ENCODE measurements around the gene PERP. TPM values are rescaled to one million over a fixed set of nuclear protein-coding genes. Genes with fewer than 3 reads are reported as not detected.

Gene PERP
- total RNA-seq, 1 donor from 2014 or later: 1.0 TPM

GRCh38 chr6:138078491-138078890 is 28.7 kb downstream of the PERP start:
- Histone ChIP-seq H3K4me1 (ENCODE audit: control insufficient read depth in 3 of 3, insufficient read depth in 3 of 3, low read length in 3 of 3) (no peaks in the 10 kb centered on the region), H3K9ac (ENCODE audit: low read depth in 1 of 3, low read length in 3 of 3) (no peak overlapping the region), H3K9me3 (ENCODE audit: control insufficient read depth in 3 of 3, low read length in 3 of 3) (peaks cover 0 to 3% (median 0%) of the 10 kb centered on the region in 3 donors), H3K27me3 (ENCODE audit: control insufficient read depth in 3 of 3, insufficient read depth in 3 of 3, low read length in 3 of 3) (peaks cover 0 to 2% (median 0%) of the 10 kb centered on the region in 3 donors), H3K27ac (ENCODE audit: low read depth, low read length) (no peak overlapping the region), H3K36me3 (ENCODE audit: control insufficient read depth in 3 of 3, insufficient read depth in 3 of 3, low read length in 3 of 3) (no peaks in the 10 kb centered on the region), H3K4me3 (ENCODE audit: low read length in 3 of 3) (no peak overlapping the region)

DNA sequence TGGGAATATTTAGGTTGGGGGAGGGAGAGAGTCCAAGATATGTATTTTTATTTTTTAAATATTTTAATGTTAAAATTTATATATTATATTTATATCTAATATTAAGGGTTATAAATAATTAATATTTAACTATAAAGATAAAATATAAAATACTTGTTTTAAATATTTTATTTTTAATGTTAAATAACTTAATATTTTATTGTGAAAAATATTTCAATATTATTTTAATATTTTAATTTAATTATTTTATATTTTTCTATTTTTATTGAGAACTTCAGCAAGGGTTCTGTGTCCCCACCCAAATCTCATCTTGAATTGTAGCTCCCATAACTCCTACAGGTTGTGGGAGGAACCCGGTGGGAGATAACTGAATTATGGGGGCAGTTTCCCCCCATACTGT is 34.0 kb downstream of the PERP start:
- H3K4me1 ChIP-seq (ENCODE audit: control insufficient read depth in 3 of 3, insufficient read depth in 3 of 3, low read length in 3 of 3): no peaks in the 10 kb centered on the region
- H3K9me3 ChIP-seq (ENCODE audit: control insufficient read depth in 3 of 3, low read length in 3 of 3): no peaks in the 10 kb centered on the region
- no peak overlapping the region for H3K27ac ChIP-seq (ENCODE audit: low read depth, low read length)
- no peaks in the 10 kb centered on the region for H3K36me3 ChIP-seq (ENCODE audit: control insufficient read depth in 3 of 3, insufficient read depth in 3 of 3, low read length in 3 of 3)
- H3K27me3 ChIP-seq (ENCODE audit: control insufficient read depth in 3 of 3, insufficient read depth in 3 of 3, low read length in 3 of 3): peaks cover 0 to 2% (median 0%) of the 10 kb centered on the region in 3 donors
- no peak overlapping the region for H3K4me3 ChIP-seq (ENCODE audit: low read length in 3 of 3)
- no peak overlapping the region for H3K9ac ChIP-seq (ENCODE audit: low read depth in 1 of 3, low read length in 3 of 3)

DNA sequence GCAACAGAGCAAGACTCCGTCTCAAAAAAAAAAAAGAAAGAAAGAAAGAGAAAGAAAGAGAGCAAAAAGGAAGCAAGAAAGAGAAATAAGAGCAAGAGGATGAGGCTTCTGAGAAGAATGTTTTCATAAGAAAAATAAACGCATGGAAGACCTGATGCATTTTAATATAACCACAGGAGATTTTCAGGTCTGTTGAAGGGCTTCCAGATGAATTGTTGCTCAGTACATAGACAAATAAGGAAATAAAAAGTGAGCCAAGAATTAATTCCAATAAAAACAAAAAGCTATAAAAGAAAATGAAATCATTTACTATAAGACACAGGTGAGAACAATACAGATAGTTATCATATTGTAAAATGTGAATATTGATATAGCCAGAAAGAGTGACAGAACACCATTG is 43.5 kb downstream of the PERP start:
- no peaks in the 10 kb centered on the region for H3K4me1 ChIP-seq (ENCODE audit: control insufficient read depth in 3 of 3, insufficient read depth in 3 of 3, low read length in 3 of 3)
- no peaks in the 10 kb centered on the region for H3K9me3 ChIP-seq (ENCODE audit: control insufficient read depth in 3 of 3, low read length in 3 of 3)
- no peak overlapping the region for H3K9ac ChIP-seq (ENCODE audit: low read depth in 1 of 3, low read length in 3 of 3)
- no peaks in the 10 kb centered on the region for H3K27me3 ChIP-seq (ENCODE audit: control insufficient read depth in 3 of 3, insufficient read depth in 3 of 3, low read length in 3 of 3)
- no peaks in the 10 kb centered on the region for H3K36me3 ChIP-seq (ENCODE audit: control insufficient read depth in 3 of 3, insufficient read depth in 3 of 3, low read length in 3 of 3)
- H3K4me3 ChIP-seq (ENCODE audit: low read length in 3 of 3): no peak overlapping the region
- no peak overlapping the region for H3K27ac ChIP-seq (ENCODE audit: low read depth, low read length)

DNA sequence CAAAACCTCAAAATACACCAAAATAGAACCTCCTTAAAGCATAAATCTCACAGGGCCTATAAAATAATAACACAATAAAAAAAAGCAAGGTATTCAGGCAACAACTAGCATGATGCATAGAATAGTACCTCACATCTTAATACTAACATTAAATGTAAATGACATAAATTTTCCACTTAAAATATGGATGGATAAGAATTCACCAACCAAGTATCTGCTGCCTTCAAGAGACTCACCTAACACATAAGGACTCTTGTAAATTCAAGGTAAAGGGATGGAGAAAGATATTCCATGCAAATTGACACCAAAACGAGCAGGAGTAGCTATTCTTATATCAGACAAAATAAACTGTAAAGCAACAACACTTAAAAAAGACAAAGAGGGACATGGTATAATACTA is 52.2 kb downstream of the PERP start:
- no peaks in the 10 kb centered on the region for H3K27me3 ChIP-seq (ENCODE audit: control insufficient read depth in 3 of 3, insufficient read depth in 3 of 3, low read length in 3 of 3)
- H3K9me3 ChIP-seq (ENCODE audit: control insufficient read depth in 3 of 3, low read length in 3 of 3): peaks cover 0 to 21% (median 4%) of the 10 kb centered on the region in 3 donors
- no peaks in the 10 kb centered on the region for H3K4me1 ChIP-seq (ENCODE audit: control insufficient read depth in 3 of 3, insufficient read depth in 3 of 3, low read length in 3 of 3)
- H3K4me3 ChIP-seq (ENCODE audit: low read length in 3 of 3): no peak overlapping the region
- no peaks in the 10 kb centered on the region for H3K36me3 ChIP-seq (ENCODE audit: control insufficient read depth in 3 of 3, insufficient read depth in 3 of 3, low read length in 3 of 3)
- no peak overlapping the region for H3K27ac ChIP-seq (ENCODE audit: low read depth, low read length)
- H3K9ac ChIP-seq (ENCODE audit: low read depth in 1 of 3, low read length in 3 of 3): no peak overlapping the region

GRCh38 chr6:138052783-138053182 is 54.4 kb downstream of the PERP start:
- Histone ChIP-seq H3K4me1 (ENCODE audit: control insufficient read depth in 3 of 3, insufficient read depth in 3 of 3, low read length in 3 of 3) (no peaks in the 10 kb centered on the region), H3K27ac (ENCODE audit: low read depth, low read length) (no peak overlapping the region), H3K27me3 (ENCODE audit: control insufficient read depth in 3 of 3, insufficient read depth in 3 of 3, low read length in 3 of 3) (no peaks in the 10 kb centered on the region), H3K9me3 (ENCODE audit: control insufficient read depth in 3 of 3, low read length in 3 of 3) (peaks cover 0 to 21% (median 4%) of the 10 kb centered on the region in 3 donors), H3K9ac (ENCODE audit: low read depth in 1 of 3, low read length in 3 of 3) (no peak overlapping the region), H3K4me3 (ENCODE audit: low read length in 3 of 3) (no peak overlapping the region), H3K36me3 (ENCODE audit: control insufficient read depth in 3 of 3, insufficient read depth in 3 of 3, low read length in 3 of 3) (no peaks in the 10 kb centered on the region)

DNA sequence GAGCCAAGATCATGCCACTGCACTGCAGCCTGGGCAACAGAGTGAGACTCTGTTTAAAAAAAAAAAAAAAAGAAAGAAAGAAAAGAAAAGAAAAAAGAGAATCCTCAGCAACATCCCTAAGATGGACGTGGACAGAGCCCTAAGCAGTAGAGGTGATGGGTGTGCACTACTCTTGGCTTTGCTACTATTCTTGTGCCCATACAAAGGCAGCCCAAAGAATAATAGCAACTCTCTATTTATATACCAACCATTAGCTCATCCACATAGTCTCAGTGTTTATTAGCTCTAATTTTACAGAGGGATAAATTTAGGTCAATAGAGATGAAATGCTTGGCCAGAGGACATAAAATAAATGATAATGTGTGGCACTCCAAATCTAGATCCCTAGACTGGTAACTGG is 62.2 kb downstream of the PERP start:
- Histone ChIP-seq H3K27ac (ENCODE audit: low read depth, low read length) (no peak overlapping the region), H3K9me3 (ENCODE audit: control insufficient read depth in 3 of 3, low read length in 3 of 3) (peaks cover 0 to 6% (median 0%) of the 10 kb centered on the region in 3 donors)

DNA sequence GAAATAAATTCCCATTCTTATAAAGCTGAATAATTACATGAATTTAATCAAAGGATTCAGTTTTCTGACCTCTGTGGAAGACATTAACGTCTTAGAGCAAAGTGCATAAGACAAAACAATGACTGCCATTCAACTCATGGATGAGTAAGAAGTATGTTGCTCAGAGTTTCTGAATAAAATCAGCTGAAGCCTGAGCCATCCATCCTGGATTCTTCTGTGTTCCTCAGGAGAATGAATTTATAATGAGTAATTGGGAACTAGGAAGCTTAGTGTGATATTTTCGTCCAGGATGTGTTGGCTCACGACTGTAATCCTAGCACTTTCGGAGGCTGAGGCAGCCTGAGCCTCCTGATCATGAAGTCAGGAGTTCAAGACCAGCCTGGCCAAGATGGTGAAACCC is 62.8 kb downstream of the PERP start:
- H3K4me3 ChIP-seq (ENCODE audit: low read length in 3 of 3): no peak overlapping the region
- no peaks in the 10 kb centered on the region for H3K36me3 ChIP-seq (ENCODE audit: control insufficient read depth in 3 of 3, insufficient read depth in 3 of 3, low read length in 3 of 3)
- H3K9me3 ChIP-seq (ENCODE audit: control insufficient read depth in 3 of 3, low read length in 3 of 3): peaks cover 0 to 6% (median 0%) of the 10 kb centered on the region in 3 donors
- H3K4me1 ChIP-seq (ENCODE audit: control insufficient read depth in 3 of 3, insufficient read depth in 3 of 3, low read length in 3 of 3): no peaks in the 10 kb centered on the region
- no peak overlapping the region for H3K27ac ChIP-seq (ENCODE audit: low read depth, low read length)
- no peak overlapping the region for H3K9ac ChIP-seq (ENCODE audit: low read depth in 1 of 3, low read length in 3 of 3)
- no peaks in the 10 kb centered on the region for H3K27me3 ChIP-seq (ENCODE audit: control insufficient read depth in 3 of 3, insufficient read depth in 3 of 3, low read length in 3 of 3)

More for the DNA sequence above, 62.2 kb downstream of the PERP start:
- no peak overlapping the region for H3K9ac ChIP-seq (ENCODE audit: low read depth in 1 of 3, low read length in 3 of 3)
- no peaks in the 10 kb centered on the region for H3K4me1 ChIP-seq (ENCODE audit: control insufficient read depth in 3 of 3, insufficient read depth in 3 of 3, low read length in 3 of 3)
- no peaks in the 10 kb centered on the region for H3K27me3 ChIP-seq (ENCODE audit: control insufficient read depth in 3 of 3, insufficient read depth in 3 of 3, low read length in 3 of 3)
- H3K36me3 ChIP-seq (ENCODE audit: control insufficient read depth in 3 of 3, insufficient read depth in 3 of 3, low read length in 3 of 3): no peaks in the 10 kb centered on the region
- no peak overlapping the region for H3K4me3 ChIP-seq (ENCODE audit: low read length in 3 of 3)

Other genes with a start within 250 kb of the PERP start
- gene TNFAIP3, start 240.2 kb downstream of the PERP start, total RNA-seq: 6.3 TPM
- gene ARFGEF3, start 54.5 kb upstream of the PERP start, total RNA-seq: 1.0 TPM
- not detected for gene PBOV1, start 111.1 kb upstream of the PERP start, total RNA-seq